BE2C (cell line): ENCODE data around the gene PHLDB1.
A peak's percentile ranks its signal among the peaks of the same experiment; 100 is the strongest.
"Not testable (repeated sequence)": the region's sequence is repeated elsewhere in the genome, so short reads cannot be mapped to it uniquely, and the experiment has no call there.

Experiments
- DNase-seq: peaks from one replicate; pipeline ENCODE4 v3.0.0-alpha.2; 2020
- H3K27me3 ChIP-seq: fragments of 250-450 bp; sonication (Bioruptor Pico); 2 replicates; pipeline ENCODE4 v1.5.1; 2020; ENCODE audit warnings: mild to moderate bottlenecking
- H3K36me3 ChIP-seq: fragments of 250-450 bp; sonication (Bioruptor Pico); 2 replicates; pipeline ENCODE4 v1.5.1; 2020; ENCODE audit warnings: mild to moderate bottlenecking
- H3K4me1 ChIP-seq: fragments of 250-450 bp; sonication (Bioruptor Pico); 2 replicates; pipeline ENCODE4 v1.5.1; 2020
- H3K4me3 ChIP-seq: 2 replicates; pipeline ENCODE4 v1.5.1; 2011; ENCODE audit warnings: low read depth, low read length
- H3K9me3 ChIP-seq: fragments of 250-450 bp; sonication (Bioruptor Pico); 2 replicates; pipeline ENCODE4 v1.5.1; 2020
- TF ChIP-seq, protein P1 (sequence below): IDR thresholded peaks from 2 replicates; pipeline ENCODE4 v1.5.1; 2012; ENCODE audit warnings: mild to moderate bottlenecking, low read depth, low read length

Gene PHLDB1

DNA sequence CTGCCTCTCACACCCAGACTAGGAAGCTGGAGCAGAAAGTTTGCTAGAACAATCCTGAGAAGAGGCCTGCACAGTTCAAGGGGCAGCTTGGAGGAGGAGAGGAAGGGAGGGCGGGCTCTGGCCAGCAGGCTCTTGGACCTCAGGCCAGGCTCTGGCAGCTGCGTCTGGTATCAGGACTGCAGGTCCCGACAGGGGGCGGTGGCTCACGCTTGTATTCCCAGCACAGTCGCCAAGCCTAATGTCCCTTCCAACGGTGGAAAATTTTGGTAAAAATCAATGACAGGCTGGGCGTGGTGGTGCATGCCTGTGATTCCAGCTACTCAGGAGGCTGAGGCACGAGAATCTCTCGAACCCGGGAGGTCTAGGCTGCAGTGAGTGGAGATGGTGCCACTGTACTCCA lies 71.5 kb downstream of the PHLDB1 start:
- not testable (repeated sequence) for H3K4me1 ChIP-seq, DNase-seq, H3K36me3 ChIP-seq, H3K4me3 ChIP-seq, H3K27me3 ChIP-seq, H3K9me3 ChIP-seq
- TF ChIP-seq, protein P1, sequence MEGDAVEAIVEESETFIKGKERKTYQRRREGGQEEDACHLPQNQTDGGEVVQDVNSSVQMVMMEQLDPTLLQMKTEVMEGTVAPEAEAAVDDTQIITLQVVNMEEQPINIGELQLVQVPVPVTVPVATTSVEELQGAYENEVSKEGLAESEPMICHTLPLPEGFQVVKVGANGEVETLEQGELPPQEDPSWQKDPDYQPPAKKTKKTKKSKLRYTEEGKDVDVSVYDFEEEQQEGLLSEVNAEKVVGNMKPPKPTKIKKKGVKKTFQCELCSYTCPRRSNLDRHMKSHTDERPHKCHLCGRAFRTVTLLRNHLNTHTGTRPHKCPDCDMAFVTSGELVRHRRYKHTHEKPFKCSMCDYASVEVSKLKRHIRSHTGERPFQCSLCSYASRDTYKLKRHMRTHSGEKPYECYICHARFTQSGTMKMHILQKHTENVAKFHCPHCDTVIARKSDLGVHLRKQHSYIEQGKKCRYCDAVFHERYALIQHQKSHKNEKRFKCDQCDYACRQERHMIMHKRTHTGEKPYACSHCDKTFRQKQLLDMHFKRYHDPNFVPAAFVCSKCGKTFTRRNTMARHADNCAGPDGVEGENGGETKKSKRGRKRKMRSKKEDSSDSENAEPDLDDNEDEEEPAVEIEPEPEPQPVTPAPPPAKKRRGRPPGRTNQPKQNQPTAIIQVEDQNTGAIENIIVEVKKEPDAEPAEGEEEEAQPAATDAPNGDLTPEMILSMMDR = peak; percentile 38

- Histone ChIP-seq H3K36me3 (no peaks in the 10 kb centered on the region), H3K4me1 (no peaks in the 10 kb centered on the region), H3K9me3 (peaks cover 5% of the 10 kb centered on the region; the same call in 1 of the 2 replicates), H3K27me3 (no peaks in the 10 kb centered on the region), H3K4me3 (no peak within 1 kb of the TSS)
- no peak for DNase-seq
- TF ChIP-seq, protein P1 = no peak
Measured at GRCh38 chr11:118679483-118679882, 72.1 kb downstream of the PHLDB1 start, which contains the start of gene TREH. TREH (minus strand) TSS chr11:118679650; CDS start chr11:118679627, 23 bp downstream.

DNA sequence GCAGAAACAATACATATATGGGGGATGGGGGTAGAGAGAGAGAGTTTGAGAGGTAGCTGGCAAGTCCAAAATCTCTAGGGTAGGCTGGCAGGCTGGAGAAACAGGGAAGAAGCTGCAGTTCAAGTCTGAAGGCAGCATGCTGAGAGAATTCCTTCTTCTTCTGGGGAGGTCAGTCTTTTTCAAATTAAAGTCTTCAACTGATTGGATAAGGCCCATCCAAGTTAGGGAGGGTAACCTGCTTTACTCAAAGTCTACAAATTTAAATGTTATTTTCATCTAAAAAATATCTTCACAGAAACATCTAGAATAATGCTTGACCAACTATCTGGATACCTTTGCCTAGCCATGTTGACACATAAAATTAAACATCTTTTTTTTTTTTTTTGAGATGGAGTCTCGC lies 75.0 kb downstream of the PHLDB1 start:
- Histone ChIP-seq H3K4me1 (no peaks in the 10 kb centered on the region), H3K27me3 (no peaks in the 10 kb centered on the region), H3K4me3 (no peak overlapping the region), H3K36me3 (no peaks in the 10 kb centered on the region), H3K9me3 (no peaks in the 10 kb centered on the region)
- TF ChIP-seq, protein P1 = no peak
- DNase-seq = no peak

DNA sequence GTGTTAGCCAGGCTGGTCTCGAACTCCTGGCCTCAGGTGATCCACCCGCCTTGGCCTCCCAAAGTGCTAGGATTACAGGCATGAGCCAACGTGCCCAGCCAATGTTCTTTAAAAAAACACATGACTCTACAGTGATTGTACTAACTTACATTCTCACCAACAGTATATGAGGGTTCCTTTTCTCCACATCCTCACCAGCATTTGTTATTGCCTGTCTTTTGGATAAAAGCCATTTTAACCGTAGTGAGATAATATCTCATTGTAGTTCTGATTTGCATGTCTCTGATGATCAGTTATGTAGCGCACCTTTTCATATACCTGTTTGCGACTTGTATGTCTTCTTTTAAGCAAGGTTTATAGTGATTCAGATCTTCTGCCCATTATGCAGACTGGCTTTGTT lies 75.5 kb downstream of the PHLDB1 start:
- H3K27me3 ChIP-seq, H3K9me3 ChIP-seq, H3K36me3 ChIP-seq, H3K4me3 ChIP-seq, H3K4me1 ChIP-seq, DNase-seq: not testable (repeated sequence)

GRCh38 chr11:118684187-118684586 lies 76.8 kb downstream of the PHLDB1 start:
- no peaks in the 10 kb centered on the region for H3K9me3 ChIP-seq
- TF ChIP-seq, protein P1 = no peak
- no peak for DNase-seq

DNA sequence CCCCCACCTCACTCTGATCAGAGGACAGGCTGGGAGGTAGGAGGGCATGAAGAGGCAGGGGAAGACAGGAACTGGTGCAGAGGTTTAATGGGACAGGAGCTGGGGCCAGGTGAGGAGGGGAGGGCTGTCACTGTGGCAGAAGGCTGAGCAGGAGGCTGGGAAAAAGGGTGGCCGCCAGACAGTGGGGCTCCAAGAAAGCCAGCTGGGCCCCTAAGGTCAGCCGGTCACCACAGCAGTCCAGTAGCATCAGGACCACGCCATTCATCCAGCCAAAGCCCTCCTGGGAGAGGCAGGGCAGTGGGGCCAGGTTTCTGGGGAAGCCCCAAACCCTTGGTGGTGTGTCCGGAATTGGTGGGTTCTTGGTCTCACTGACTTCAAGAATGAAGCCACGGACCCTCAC lies 80.5 kb downstream of the PHLDB1 start:
- TF ChIP-seq, protein P1 = no peak
- no peak overlapping the region for H3K4me3 ChIP-seq
- no peaks in the 10 kb centered on the region for H3K4me1 ChIP-seq
- H3K27me3 ChIP-seq = no peaks in the 10 kb centered on the region
- H3K9me3 ChIP-seq = no peaks in the 10 kb centered on the region
- no peak for DNase-seq
- no peaks in the 10 kb centered on the region for H3K36me3 ChIP-seq

More at GRCh38 chr11:118684187-118684586, 76.8 kb downstream of the PHLDB1 start:
- no peak overlapping the region for H3K4me3 ChIP-seq
- H3K4me1 ChIP-seq = no peaks in the 10 kb centered on the region
- no peaks in the 10 kb centered on the region for H3K36me3 ChIP-seq
- no peaks in the 10 kb centered on the region for H3K27me3 ChIP-seq

DNA sequence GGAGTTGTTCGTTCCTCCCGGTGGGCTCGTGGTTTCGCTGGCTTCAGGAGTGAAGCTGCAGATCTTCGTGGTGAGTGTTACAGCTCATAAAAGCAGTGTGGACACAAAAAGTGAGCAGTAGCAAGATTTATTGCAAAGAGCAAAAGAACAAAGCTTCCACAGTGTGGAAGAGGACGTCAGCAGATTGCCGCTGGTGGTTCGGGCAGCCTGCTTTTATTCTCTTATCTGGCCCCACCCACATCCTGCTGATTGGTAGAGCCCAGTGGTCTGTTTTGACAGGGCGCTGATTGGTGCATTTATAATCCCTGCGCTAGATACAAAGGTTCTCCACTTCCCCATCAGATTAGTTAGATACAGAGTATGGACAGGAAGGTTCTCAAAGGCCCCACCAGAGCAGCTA lies 80.9 kb downstream of the PHLDB1 start:
- not testable (repeated sequence) for H3K27me3 ChIP-seq, H3K4me1 ChIP-seq, H3K36me3 ChIP-seq, H3K9me3 ChIP-seq, H3K4me3 ChIP-seq, DNase-seq
